ENCODE measurements around the gene NSUN5.
"Not testable (repeated sequence)": the region's sequence is repeated elsewhere in the genome, so short reads cannot be mapped to it uniquely, and the experiment has no call there.

GRCh38 chr7:73297706-73298105, 10.9 kb downstream of the NSUN5 start:
- TF ChIP-seq POLR2A, CTCF (IDR thresholded peaks at IDR 0.05): not testable (repeated sequence)

Data from ovary (tissue), 3 donors.